WTC11 (cell line): ENCODE results near the gene SIGLEC11. TPM values are rescaled to one million over a fixed set of nuclear protein-coding genes. Genes with fewer than 3 reads are reported as not detected.

Experiments
- ATAC-seq: fragments of 200-7000 bp; cut with Tn5 transposase; 2 replicates; pipeline ENCODE4 v1.10.0; 2021; ENCODE audit warnings: mild to moderate bottlenecking, moderate library complexity
- CTCF ChIA-PET: fragments of 300-600 bp; sonication (Branson Sonifier 250); formaldehyde crosslinking; loops from one replicate; lab custom pipeline; 2021; ENCODE audit warnings: antibody characterized with exemption; lab: Charles Lee
- POLR2A ChIA-PET: fragments of 350-600 bp; sonication (Branson Sonifier 250); formaldehyde crosslinking; loops from one replicate; lab custom pipeline; 2021; ENCODE audit warnings: antibody characterized with exemption; lab: Charles Lee
- DNase-seq: peaks from one replicate; pipeline ENCODE4 v3.0.0; 2021; ENCODE audit warnings: low spot score
- H3K27ac Mint-ChIP-seq: 2 replicates; pipeline ENCODE4 v1.8.0; 2021; ENCODE audit warnings: mixed read lengths
- H3K27me3 Mint-ChIP-seq: 2 replicates; pipeline ENCODE4 v1.8.0; 2021; ENCODE audit warnings: low read depth, mild to moderate bottlenecking, moderate library complexity, mixed read lengths
- H3K36me3 Mint-ChIP-seq: 2 replicates; pipeline ENCODE4 v1.8.0; 2021; ENCODE audit warnings: mixed read lengths
- H3K4me1 Mint-ChIP-seq: 2 replicates; pipeline ENCODE4 v1.8.0; 2022; ENCODE audit warnings: mixed read lengths
- H3K4me3 Mint-ChIP-seq: 2 replicates; pipeline ENCODE4 v1.8.0; 2021; ENCODE audit warnings: mild to moderate bottlenecking, moderate library complexity, mixed read lengths
- H3K9me3 Mint-ChIP-seq: 2 replicates; pipeline ENCODE4 v1.8.0; 2021; ENCODE audit warnings: mixed read lengths
- AFF4 ChIP-seq: sonication (generic); formaldehyde crosslinking; IDR thresholded peaks from 2 replicates; pipeline ENCODE4 v1.8.1; 2023; ENCODE audit warnings: mild to moderate bottlenecking, missing genetic modification reagents, borderline replicate concordance
- AR ChIP-seq: fragments of 250-450 bp; sonication (Bioruptor Pico); IDR thresholded peaks from 2 replicates; pipeline ENCODE4 v1.9.0; 2021; ENCODE audit warnings: mild to moderate bottlenecking
- ATF6 ChIP-seq: sonication (generic); formaldehyde crosslinking; IDR thresholded peaks from 2 replicates; pipeline ENCODE4 v1.8.1; 2023; ENCODE audit warnings: mild to moderate bottlenecking, missing genetic modification reagents
- CREB1 ChIP-seq: sonication (generic); formaldehyde crosslinking; IDR thresholded peaks from 2 replicates; pipeline ENCODE4 v1.8.0; 2023; ENCODE audit warnings: mild to moderate bottlenecking, missing genetic modification reagents
- ETV6 ChIP-seq: sonication (generic); formaldehyde crosslinking; IDR thresholded peaks from 2 replicates; pipeline ENCODE4 v1.8.1; 2022; ENCODE audit warnings: mild to moderate bottlenecking, missing genetic modification reagents
- FOXP1 ChIP-seq: sonication (generic); formaldehyde crosslinking; IDR thresholded peaks from 2 replicates; pipeline ENCODE4 v1.8.0; 2022; ENCODE audit warnings: missing genetic modification reagents, mild to moderate bottlenecking, moderate library complexity, borderline replicate concordance
- RORB ChIP-seq: fragments of 250-450 bp; sonication (Bioruptor Pico); IDR thresholded peaks from 2 replicates; pipeline ENCODE4 v1.9.0; 2021; ENCODE audit warnings: mild to moderate bottlenecking
- STAT6 ChIP-seq: sonication (generic); formaldehyde crosslinking; conservative IDR thresholded peaks from 2 replicates; pipeline ENCODE4 v1.8.1; 2023; ENCODE audit warnings: mild to moderate bottlenecking, low read depth, missing genetic modification reagents, moderate library complexity
- TEAD1 ChIP-seq: sonication (generic); formaldehyde crosslinking; IDR thresholded peaks from 2 replicates; pipeline ENCODE4 v1.8.0; 2022; ENCODE audit warnings: mild to moderate bottlenecking, missing genetic modification reagents
- USF2 ChIP-seq: sonication (generic); formaldehyde crosslinking; IDR thresholded peaks from 2 replicates; pipeline ENCODE4 v1.8.1; 2023; ENCODE audit warnings: mild to moderate bottlenecking, missing genetic modification reagents, moderate library complexity
- ZNF423 ChIP-seq: fragments of 250-450 bp; sonication (Bioruptor Pico); IDR thresholded peaks from 2 replicates; pipeline ENCODE4 v2.1.2; 2022; ENCODE audit warnings: mild to moderate bottlenecking, moderate library complexity
- ZNF512 ChIP-seq: sonication (generic); formaldehyde crosslinking; IDR thresholded peaks from 2 replicates; pipeline ENCODE4 v1.8.1; 2022; ENCODE audit warnings: missing genetic modification reagents, borderline replicate concordance
- ZNF671 ChIP-seq: fragments of 250-450 bp; sonication (Bioruptor Pico); IDR thresholded peaks from 2 replicates; pipeline ENCODE4 v1.8.0; 2021; ENCODE audit warnings: mild to moderate bottlenecking
- total RNA-seq: library from RNA; stranded (reverse); gene quantifications from 3 replicates; pipeline ENCODE4 v1.2.3, GENCODE V29; 2021

SIGLEC11 gene
- total RNA-seq, 1 experiment from 2014 or later = not detected

- peaks cover 4% of the 10 kb centered on the region; the same call in 1 of the 2 replicates for H3K27me3 Mint-ChIP-seq
- POLR2A ChIA-PET = no interaction called here
- CTCF ChIA-PET = no interaction called here
- no peak for DNase-seq
- H3K4me1 Mint-ChIP-seq = peaks cover 40% of the 10 kb centered on the region
- H3K36me3 Mint-ChIP-seq = peaks cover 31% of the 10 kb centered on the region
- no peak overlapping the region for H3K27ac Mint-ChIP-seq
- TF ChIP-seq TEAD1 (CRISPR knock-in tag) = no peak
- TF ChIP-seq ATF6 = no peak
- no peak for TF ChIP-seq ZNF423 (CRISPR knock-in tag)
- TF ChIP-seq ZNF512 = no peak
- no peak for TF ChIP-seq ZNF671
- no peak for TF ChIP-seq CREB1 (CRISPR knock-in tag)
- TF ChIP-seq AR (CRISPR knock-in tag) = no peak
- TF ChIP-seq FOXP1 (CRISPR knock-in tag) = no peak
- no peak for TF ChIP-seq STAT6 (CRISPR knock-in tag)
- no peak for TF ChIP-seq ETV6 (CRISPR knock-in tag)
- TF ChIP-seq RORB (CRISPR knock-in tag) = no peak
- TF ChIP-seq USF2 = no peak
- TF ChIP-seq AFF4 (CRISPR knock-in tag) = no peak
- H3K9me3 Mint-ChIP-seq = no peaks in the 10 kb centered on the region
- no peak overlapping the region for H3K4me3 Mint-ChIP-seq
- no peak for ATAC-seq
Observed at GRCh38 chr19:49926515-49926914, 34.5 kb downstream of the SIGLEC11 start.
